ENCODE results near the gene MEF2C. TPM values are rescaled to one million over a fixed set of nuclear protein-coding genes. Genes with fewer than 3 reads are reported as not detected.

MEF2C gene
- total and polyA plus RNA-seq, 2 experiments from 2014 or later, result 0.97 to 1.6 TPM

GRCh38 chr5:88670461-88670860, 212.5 kb downstream of the MEF2C start (continued):
- TF ChIP-seq, protein P1, sequence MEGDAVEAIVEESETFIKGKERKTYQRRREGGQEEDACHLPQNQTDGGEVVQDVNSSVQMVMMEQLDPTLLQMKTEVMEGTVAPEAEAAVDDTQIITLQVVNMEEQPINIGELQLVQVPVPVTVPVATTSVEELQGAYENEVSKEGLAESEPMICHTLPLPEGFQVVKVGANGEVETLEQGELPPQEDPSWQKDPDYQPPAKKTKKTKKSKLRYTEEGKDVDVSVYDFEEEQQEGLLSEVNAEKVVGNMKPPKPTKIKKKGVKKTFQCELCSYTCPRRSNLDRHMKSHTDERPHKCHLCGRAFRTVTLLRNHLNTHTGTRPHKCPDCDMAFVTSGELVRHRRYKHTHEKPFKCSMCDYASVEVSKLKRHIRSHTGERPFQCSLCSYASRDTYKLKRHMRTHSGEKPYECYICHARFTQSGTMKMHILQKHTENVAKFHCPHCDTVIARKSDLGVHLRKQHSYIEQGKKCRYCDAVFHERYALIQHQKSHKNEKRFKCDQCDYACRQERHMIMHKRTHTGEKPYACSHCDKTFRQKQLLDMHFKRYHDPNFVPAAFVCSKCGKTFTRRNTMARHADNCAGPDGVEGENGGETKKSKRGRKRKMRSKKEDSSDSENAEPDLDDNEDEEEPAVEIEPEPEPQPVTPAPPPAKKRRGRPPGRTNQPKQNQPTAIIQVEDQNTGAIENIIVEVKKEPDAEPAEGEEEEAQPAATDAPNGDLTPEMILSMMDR (conservative IDR thresholded peaks at IDR 0.05; ENCODE audit: low read depth in 2 of 2), result no peak
- TF ChIP-seq ETS1 (IDR thresholded peaks at IDR 0.05), result no peak

DNA sequence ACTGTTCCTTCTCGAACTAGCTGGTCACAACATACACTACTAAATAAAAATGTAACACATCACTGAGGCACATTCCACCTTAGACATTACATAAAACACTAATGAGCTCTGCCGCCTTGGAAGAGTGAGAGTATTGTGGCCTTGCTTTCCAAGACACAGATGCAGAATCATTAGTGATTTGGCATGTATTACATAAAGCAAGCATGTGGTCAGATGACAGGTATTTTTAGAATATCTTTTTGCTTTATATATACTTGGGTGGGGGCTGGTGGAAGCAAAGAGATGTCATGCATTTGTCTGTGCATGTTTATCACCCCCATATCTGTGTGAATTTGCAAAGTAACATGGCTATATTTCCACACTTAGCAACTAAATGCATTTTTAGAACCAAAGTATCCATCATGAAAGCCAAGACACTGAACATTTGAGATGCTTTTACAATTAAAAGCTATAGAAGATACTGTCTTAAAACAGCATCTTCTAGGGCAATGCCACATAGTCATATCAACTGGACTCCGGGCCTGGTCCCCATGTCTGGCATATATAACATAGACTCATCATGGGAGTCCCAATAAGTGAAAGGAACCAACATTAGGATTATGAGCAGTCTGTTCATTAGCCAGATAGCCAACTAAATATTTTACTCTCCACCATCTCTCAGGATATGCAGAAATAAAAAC, 213.5 kb downstream of the MEF2C start:
- H3K4me1 Mint-ChIP-seq, result peaks cover 76% of the 10 kb centered on the region
- Histone ChIP-seq H3K4me1 (ENCODE audit: insufficient read depth) (peaks cover 74% of the 10 kb centered on the region), H3K27me3 (ENCODE audit: insufficient read depth) (peaks cover 78% of the 10 kb centered on the region), H3K4me3 (no peak overlapping the region), H3K79me2 (replicated peaks; ENCODE audit: insufficient read depth) (no peaks in the 10 kb centered on the region), H2AFZ (no peak overlapping the region), H3K36me3 (ENCODE audit: insufficient read depth) (no peaks in the 10 kb centered on the region), H3F3A (replicated peaks; ENCODE audit: low read depth) (peaks cover 26% of the 10 kb centered on the region), H3K4me2 (no peak overlapping the region), H4K20me1 (replicated peaks; ENCODE audit: insufficient read depth) (no peaks in the 10 kb centered on the region; the same call in 1 of the 2 replicates), H3K9me2 (ENCODE audit: insufficient read depth) (no peaks in the 10 kb centered on the region), H3K27ac (ENCODE audit: low read depth) (no peak overlapping the region)
- H3K27me3 Mint-ChIP-seq (ENCODE audit: insufficient read depth, low read depth, poor library complexity), result peaks cover 88% of the 10 kb centered on the region
- ATAC-seq, result no peak
- no peak for DNase-seq (ENCODE audit: low spot score)
- no peak overlapping the region for H3K27ac Mint-ChIP-seq
- no peaks in the 10 kb centered on the region; the same call in 2 of the 3 replicates for H3K36me3 Mint-ChIP-seq (ENCODE audit: low read depth)
- H3K9me3 Mint-ChIP-seq, result no peaks in the 10 kb centered on the region
- H3K4me3 Mint-ChIP-seq, result no peak overlapping the region
- TF ChIP-seq ZNF114 (CRISPR knock-in tag; IDR thresholded peaks at IDR 0.05) (no peak), EZH2 (IDR thresholded peaks at IDR 0.05; ENCODE audit: low read depth, unreplicated experiment) (no peak), ZNF331 (CRISPR knock-in tag; IDR thresholded peaks at IDR 0.05; ENCODE audit: low read depth) (no peak), JUNB (IDR thresholded peaks at IDR 0.05; ENCODE audit: unreplicated experiment) (no peak), POLR2AphosphoS5 (IDR thresholded peaks at IDR 0.05; ENCODE audit: low read depth) (no peak), NANOG (IDR thresholded peaks at IDR 0.05; ENCODE audit: borderline replicate concordance) (no peak), EZH2phosphoT487 (IDR thresholded peaks at IDR 0.05; ENCODE audit: unreplicated experiment) (no peak), STAT1 (IDR thresholded peaks at IDR 0.05; ENCODE audit: unreplicated experiment) (no peak), CREB1 (CRISPR knock-in tag; IDR thresholded peaks at IDR 0.05; ENCODE audit: low read depth) (no peak)
- TF ChIP-seq, protein P2, sequence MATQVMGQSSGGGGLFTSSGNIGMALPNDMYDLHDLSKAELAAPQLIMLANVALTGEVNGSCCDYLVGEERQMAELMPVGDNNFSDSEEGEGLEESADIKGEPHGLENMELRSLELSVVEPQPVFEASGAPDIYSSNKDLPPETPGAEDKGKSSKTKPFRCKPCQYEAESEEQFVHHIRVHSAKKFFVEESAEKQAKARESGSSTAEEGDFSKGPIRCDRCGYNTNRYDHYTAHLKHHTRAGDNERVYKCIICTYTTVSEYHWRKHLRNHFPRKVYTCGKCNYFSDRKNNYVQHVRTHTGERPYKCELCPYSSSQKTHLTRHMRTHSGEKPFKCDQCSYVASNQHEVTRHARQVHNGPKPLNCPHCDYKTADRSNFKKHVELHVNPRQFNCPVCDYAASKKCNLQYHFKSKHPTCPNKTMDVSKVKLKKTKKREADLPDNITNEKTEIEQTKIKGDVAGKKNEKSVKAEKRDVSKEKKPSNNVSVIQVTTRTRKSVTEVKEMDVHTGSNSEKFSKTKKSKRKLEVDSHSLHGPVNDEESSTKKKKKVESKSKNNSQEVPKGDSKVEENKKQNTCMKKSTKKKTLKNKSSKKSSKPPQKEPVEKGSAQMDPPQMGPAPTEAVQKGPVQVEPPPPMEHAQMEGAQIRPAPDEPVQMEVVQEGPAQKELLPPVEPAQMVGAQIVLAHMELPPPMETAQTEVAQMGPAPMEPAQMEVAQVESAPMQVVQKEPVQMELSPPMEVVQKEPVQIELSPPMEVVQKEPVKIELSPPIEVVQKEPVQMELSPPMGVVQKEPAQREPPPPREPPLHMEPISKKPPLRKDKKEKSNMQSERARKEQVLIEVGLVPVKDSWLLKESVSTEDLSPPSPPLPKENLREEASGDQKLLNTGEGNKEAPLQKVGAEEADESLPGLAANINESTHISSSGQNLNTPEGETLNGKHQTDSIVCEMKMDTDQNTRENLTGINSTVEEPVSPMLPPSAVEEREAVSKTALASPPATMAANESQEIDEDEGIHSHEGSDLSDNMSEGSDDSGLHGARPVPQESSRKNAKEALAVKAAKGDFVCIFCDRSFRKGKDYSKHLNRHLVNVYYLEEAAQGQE (IDR thresholded peaks at IDR 0.05; ENCODE audit: unreplicated experiment), result no peak
- TF ChIP-seq, protein P3, sequence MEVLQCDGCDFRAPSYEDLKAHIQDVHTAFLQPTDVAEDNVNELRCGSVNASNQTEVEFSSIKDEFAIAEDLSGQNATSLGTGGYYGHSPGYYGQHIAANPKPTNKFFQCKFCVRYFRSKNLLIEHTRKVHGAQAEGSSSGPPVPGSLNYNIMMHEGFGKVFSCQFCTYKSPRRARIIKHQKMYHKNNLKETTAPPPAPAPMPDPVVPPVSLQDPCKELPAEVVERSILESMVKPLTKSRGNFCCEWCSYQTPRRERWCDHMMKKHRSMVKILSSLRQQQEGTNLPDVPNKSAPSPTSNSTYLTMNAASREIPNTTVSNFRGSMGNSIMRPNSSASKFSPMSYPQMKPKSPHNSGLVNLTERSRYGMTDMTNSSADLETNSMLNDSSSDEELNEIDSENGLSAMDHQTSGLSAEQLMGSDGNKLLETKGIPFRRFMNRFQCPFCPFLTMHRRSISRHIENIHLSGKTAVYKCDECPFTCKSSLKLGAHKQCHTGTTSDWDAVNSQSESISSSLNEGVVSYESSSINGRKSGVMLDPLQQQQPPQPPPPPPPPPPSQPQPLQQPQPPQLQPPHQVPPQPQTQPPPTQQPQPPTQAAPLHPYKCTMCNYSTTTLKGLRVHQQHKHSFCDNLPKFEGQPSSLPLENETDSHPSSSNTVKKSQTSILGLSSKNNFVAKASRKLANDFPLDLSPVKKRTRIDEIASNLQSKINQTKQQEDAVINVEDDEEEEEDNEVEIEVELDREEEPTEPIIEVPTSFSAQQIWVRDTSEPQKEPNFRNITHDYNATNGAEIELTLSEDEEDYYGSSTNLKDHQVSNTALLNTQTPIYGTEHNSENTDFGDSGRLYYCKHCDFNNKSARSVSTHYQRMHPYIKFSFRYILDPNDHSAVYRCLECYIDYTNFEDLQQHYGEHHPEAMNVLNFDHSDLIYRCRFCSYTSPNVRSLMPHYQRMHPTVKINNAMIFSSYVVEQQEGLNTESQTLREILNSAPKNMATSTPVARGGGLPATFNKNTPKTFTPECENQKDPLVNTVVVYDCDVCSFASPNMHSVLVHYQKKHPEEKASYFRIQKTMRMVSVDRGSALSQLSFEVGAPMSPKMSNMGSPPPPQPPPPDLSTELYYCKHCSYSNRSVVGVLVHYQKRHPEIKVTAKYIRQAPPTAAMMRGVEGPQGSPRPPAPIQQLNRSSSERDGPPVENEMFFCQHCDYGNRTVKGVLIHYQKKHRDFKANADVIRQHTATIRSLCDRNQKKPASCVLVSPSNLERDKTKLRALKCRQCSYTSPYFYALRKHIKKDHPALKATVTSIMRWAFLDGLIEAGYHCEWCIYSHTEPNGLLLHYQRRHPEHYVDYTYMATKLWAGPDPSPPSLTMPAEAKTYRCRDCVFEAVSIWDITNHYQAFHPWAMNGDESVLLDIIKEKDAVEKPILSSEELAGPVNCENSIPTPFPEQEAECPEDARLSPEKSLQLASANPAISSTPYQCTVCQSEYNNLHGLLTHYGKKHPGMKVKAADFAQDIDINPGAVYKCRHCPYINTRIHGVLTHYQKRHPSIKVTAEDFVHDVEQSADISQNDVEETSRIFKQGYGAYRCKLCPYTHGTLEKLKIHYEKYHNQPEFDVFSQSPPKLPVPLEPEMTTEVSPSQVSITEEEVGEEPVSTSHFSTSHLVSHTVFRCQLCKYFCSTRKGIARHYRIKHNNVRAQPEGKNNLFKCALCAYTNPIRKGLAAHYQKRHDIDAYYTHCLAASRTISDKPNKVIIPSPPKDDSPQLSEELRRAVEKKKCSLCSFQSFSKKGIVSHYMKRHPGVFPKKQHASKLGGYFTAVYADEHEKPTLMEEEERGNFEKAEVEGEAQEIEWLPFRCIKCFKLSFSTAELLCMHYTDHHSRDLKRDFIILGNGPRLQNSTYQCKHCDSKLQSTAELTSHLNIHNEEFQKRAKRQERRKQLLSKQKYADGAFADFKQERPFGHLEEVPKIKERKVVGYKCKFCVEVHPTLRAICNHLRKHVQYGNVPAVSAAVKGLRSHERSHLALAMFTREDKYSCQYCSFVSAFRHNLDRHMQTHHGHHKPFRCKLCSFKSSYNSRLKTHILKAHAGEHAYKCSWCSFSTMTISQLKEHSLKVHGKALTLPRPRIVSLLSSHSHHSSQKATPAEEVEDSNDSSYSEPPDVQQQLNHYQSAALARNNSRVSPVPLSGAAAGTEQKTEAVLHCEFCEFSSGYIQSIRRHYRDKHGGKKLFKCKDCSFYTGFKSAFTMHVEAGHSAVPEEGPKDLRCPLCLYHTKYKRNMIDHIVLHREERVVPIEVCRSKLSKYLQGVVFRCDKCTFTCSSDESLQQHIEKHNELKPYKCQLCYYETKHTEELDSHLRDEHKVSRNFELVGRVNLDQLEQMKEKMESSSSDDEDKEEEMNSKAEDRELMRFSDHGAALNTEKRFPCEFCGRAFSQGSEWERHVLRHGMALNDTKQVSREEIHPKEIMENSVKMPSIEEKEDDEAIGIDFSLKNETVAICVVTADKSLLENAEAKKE (CRISPR knock-in tag; IDR thresholded peaks at IDR 0.05), result no peak
